ENCODE results near the gene COG5.

The COG5 gene

DNA sequence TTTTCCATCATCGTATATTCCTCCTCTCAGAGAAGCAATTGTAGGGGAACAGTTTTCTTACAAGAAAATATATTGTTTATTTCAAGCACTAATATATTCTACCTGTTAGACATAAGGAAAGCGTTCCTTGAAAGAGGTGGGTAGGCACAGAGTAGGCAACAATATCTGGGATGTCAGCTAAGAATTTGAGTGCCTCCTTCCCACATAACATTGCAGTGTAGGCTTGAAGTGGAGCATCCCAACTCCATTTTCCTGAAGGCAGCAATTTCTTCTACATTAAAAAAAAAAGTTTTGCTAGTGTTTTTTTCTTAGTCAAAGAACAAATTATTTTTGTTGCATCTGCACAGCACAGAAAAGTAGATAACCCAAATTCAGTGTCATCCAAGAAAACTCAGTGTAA, 37.1 kb upstream of the COG5 start:
- DNase-seq (ENCODE audit: low read depth), result no peak
- H3K4me3 ChIP-seq (ENCODE audit: low read depth, low read length), result no peak overlapping the region
- no peak for TF ChIP-seq CTCF (IDR thresholded peaks at IDR 0.05; ENCODE audit: control insufficient read depth, extremely low read depth, insufficient read depth)

- TF ChIP-seq CTCF (IDR thresholded peaks at IDR 0.05; ENCODE audit: control insufficient read depth, extremely low read depth, insufficient read depth), result no peak
- H3K4me3 ChIP-seq (ENCODE audit: low read depth, low read length), result no peak overlapping the region
- DNase-seq (ENCODE audit: low read depth), result no peak
These were observed 35.5 kb upstream of the COG5 start for GRCh38 chr7:107599262-107599661.

GRCh38 chr7:107597953-107598352, 34.2 kb upstream of the COG5 start:
- peak overlapping the region; percentile 14; the same call in 1 of the 2 replicates for H3K4me3 ChIP-seq (ENCODE audit: low read depth, low read length)
- no peak for TF ChIP-seq CTCF (IDR thresholded peaks at IDR 0.05; ENCODE audit: control insufficient read depth, extremely low read depth, insufficient read depth)
- DNase-seq (ENCODE audit: low read depth), result peak; percentile 83

GRCh38 chr7:107597582-107597916, 33.8 kb upstream of the COG5 start:
- TF ChIP-seq CTCF (IDR thresholded peaks at IDR 0.05; ENCODE audit: control insufficient read depth, extremely low read depth, insufficient read depth), result no peak
- peak overlapping the region; percentile 14; the same call in 1 of the 2 replicates for H3K4me3 ChIP-seq (ENCODE audit: low read depth, low read length)
- DNase-seq (ENCODE audit: low read depth), result no peak

GRCh38 chr7:107596881-107597581, 33.3 kb upstream of the COG5 start:
- peak; percentile 92 for DNase-seq (ENCODE audit: low read depth)
- no peak for TF ChIP-seq CTCF (IDR thresholded peaks at IDR 0.05; ENCODE audit: control insufficient read depth, extremely low read depth, insufficient read depth)
- no peak overlapping the region for H3K4me3 ChIP-seq (ENCODE audit: low read depth, low read length)

GRCh38 chr7:107594961-107595737, 31.4 kb upstream of the COG5 start:
- H3K4me3 ChIP-seq (ENCODE audit: low read depth, low read length), result no peak overlapping the region
- DNase-seq (ENCODE audit: low read depth), result no peak
- no peak for TF ChIP-seq CTCF (IDR thresholded peaks at IDR 0.05; ENCODE audit: control insufficient read depth, extremely low read depth, insufficient read depth)
